ENCODE measurements around the gene BRD1.

BRD1 gene

DNA sequence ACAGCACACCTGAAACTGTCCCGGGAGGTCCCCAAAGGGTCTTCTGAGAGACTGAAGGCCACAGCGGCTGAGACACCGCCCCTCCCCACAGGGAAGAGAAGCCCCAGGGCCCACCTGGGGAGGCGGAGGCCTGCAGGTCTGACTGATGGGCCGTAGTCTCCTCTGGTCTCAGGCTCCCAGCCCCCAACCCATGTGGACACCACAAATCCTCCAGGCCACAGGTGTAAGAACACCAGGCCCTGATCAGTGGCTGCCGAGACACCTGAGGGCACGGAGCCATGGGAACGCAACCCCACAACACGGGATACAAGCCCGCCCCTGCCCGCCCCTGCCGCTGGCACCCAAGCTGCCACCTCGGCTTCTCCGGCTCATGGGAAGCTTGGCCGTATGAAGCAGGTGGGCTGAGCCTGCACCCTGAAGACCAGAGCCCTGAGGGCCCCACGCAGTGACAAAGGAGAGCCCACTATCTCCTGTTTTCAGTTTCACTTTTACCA is 46.3 kb downstream of the BRD1 start:
- no peak overlapping the region for H3K27ac ChIP-seq
- TF ChIP-seq, protein P1, sequence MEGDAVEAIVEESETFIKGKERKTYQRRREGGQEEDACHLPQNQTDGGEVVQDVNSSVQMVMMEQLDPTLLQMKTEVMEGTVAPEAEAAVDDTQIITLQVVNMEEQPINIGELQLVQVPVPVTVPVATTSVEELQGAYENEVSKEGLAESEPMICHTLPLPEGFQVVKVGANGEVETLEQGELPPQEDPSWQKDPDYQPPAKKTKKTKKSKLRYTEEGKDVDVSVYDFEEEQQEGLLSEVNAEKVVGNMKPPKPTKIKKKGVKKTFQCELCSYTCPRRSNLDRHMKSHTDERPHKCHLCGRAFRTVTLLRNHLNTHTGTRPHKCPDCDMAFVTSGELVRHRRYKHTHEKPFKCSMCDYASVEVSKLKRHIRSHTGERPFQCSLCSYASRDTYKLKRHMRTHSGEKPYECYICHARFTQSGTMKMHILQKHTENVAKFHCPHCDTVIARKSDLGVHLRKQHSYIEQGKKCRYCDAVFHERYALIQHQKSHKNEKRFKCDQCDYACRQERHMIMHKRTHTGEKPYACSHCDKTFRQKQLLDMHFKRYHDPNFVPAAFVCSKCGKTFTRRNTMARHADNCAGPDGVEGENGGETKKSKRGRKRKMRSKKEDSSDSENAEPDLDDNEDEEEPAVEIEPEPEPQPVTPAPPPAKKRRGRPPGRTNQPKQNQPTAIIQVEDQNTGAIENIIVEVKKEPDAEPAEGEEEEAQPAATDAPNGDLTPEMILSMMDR (conservative IDR thresholded peaks at IDR 0.05), result no peak

DNA sequence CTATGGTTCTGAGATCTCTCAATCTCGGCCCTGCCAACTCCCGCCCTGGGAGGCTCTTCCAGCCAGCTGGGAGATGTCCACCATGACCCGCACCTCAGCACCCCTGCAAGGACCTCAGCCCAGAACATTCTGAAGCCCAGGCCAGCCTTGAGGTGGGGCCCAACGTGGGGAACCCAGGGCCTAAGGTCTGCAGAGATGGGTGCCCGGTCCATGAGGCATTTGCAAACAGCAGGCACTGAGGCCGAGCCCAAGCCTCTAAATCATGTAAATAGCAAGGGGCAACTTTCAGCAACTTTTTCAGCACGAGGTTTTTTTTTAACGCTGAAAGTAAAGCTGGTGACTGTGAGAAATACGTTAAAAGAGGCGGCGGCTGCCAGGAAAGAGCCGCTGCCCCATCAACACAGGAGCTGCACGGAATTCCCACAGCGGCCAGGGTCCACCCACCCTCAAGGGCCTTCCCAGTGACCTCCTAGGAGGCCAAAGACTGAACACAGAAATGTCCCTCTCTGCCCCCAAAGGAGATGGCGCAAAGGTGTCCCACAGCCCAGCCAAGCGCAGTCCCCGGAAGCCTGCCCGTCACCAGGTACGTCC is 46.9 kb downstream of the BRD1 start:
- TF ChIP-seq, protein P1 (conservative IDR thresholded peaks at IDR 0.05), result no peak
- no peak overlapping the region for H3K27ac ChIP-seq

DNA sequence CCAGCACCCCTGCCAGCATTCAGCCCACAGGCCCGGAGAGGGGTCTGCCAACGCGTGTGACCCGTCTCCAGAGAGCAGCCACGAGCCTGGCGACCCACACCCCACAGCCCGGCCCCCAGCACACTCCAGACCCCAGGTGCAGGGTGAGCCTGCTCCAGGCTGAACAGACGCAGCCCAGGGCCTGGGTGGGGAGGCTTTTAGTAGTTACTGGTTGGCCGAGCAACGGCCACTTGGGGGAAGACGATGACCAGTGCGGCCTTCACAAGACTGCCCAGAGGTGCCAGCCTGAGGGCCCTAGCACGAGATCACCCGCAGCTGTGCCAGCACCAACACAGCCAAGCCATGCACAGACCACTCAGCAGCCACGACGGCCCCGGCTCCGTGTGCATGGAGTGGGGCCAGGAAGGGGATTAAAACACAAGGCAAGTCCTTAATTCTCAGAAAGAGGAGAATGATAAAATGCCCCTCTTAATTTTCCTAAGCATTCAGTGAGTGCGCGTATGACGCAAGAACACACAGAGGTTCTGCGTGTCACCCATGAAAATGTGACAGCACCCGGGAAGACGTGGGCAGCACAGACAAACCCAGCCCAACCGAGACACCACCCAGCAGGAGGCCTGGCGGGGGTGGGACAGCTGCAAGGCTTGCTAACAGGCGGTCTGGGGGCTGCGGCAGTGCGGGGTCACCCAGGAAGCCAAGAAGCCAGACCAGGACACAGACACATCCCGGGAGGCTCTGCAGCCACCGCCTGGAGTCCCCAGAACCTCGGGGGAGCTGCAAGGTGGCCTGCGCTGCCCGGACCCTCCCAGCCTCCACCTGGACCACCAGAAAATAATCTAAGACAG is 47.6 kb downstream of the BRD1 start:
- no peak overlapping the region for H3K27ac ChIP-seq
- TF ChIP-seq, protein P1 (conservative IDR thresholded peaks at IDR 0.05), result no peak

DNA sequence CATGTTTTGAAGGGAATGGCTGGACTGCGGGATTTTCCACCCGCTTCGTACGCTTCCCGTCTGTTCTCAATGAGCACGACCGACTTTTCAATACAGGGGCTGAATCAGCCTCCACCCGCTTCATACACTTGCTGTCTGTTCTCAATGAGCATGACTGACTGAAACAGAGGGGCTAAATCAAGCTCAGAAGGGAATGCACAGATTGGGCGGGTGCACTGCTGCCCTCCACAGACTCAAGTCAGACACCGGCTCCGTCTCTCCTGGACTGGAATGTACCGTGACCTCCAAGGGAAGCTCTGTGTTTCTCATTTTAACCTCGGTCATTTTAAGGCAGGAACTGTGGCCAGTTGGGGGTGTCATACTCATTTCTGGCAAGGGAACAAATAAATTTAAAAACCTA is 48.5 kb downstream of the BRD1 start:
- TF ChIP-seq, protein P1 (conservative IDR thresholded peaks at IDR 0.05), result no peak
- no peak overlapping the region for H3K27ac ChIP-seq

DNA sequence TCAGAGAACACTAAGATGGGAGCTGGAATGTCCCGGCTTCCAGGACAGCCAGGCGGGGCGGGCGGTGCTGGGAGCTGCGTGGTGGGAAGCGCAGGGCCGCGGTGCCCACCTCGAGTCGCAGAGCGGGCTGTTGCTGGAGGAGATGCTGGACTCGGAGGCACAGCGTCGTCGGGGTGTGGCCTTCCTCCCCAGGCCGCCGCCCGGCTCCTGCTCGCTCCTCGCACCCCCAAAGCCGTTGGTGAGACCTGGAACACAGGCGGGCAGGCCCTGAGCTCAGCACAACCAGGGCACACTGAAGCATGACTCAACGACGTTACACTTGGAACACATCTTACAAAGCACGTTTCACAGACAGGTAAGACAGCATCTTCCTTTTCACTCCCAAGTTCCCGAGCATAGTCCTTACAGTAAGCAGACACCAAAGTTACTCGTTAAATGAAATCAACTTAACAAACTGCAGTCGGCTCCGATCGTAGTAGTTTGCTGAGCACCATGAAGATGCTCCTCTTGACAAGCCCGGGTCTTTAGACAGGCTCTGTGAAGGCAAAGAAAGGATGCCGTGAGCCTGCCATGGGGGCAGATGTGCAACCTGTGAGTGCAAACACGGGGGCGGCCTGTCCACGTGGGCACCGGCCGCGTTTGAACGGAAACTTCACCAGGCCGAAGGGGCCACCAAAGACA is 50.0 kb downstream of the BRD1 start:
- TF ChIP-seq, protein P1 (conservative IDR thresholded peaks at IDR 0.05), result no peak
- no peak overlapping the region for H3K27ac ChIP-seq

DNA sequence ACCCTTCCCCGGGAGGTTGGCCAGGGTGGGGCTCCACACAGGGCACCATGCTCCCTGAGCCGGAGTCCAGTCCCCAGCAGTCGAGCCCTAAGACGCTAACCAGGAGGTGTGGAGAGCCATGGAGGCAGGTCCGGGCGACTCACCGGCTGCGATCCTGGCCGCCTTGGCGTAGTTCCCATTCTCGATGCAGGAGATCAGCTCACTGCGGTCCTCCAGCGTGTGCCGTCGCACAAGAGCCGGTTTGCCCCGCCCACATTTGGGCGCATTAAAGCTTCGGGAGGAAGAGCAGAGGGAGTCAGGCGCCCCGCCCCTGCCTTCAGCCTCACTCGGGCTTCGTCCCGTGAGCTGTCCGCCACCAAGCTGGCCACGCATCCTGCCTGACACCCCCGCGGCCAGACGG is 50.8 kb downstream of the BRD1 start:
- no peak overlapping the region for H3K27ac ChIP-seq
- TF ChIP-seq, protein P1 (conservative IDR thresholded peaks at IDR 0.05), result no peak

DNA sequence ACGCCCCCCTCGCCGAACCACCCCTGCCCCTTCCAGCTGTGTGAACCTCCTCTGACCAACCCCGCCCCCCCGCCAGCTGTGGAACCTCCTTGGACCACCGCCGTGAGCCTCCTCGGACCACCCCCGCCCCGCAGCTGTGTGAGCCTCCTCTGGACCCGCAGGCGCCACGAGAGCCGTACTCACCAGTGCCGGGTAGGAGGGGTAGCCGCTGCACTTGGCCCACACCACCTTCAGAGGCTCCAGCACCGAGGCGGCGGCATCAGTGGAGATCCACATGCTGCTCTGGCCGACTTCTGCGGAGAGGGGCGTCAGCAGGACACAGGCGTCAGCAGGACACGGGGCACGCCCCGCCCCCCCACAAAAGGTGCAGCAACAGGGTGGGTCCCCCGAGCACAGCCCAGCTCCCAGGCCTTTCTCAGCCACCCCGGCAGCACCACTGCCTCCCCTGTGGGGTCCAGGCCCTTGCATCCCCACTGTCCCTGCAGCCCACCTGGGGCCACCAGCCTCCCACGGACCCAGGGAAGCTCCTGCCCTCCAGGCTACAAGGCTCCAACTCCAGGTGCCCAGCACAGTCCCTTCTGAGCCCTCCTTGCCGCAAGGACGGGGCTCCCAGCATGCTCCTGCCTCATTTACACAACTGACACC is 51.7 kb downstream of the BRD1 start:
- TF ChIP-seq, protein P1 (conservative IDR thresholded peaks at IDR 0.05), result no peak
- no peak overlapping the region for H3K27ac ChIP-seq
